Natural killer cell (primary cell): ENCODE measurements around the gene SV2C. TPM values are rescaled to one million over a fixed set of nuclear protein-coding genes. Genes with fewer than 3 reads are reported as not detected.

Source experiments
- ATAC-seq, 3 donors: fragments of 150-1000 bp in 2 of 3; fragments of 200-7000 bp in 1 of 3; cut with Tn5 transposase; 1 replicate in 1 of 3; 2 replicates in 2 of 3; pipeline ENCODE4 v1.10.0; 2021; ENCODE audit warnings: mild to moderate bottlenecking in 2 of 3, moderate library complexity in 2 of 3
- DNase-seq, 2 donors: peaks; one replicate each; pipeline versions ENCODE4 v3.0.0 to v3.0.0-alpha.2; 2013 to 2021; ENCODE audit warnings: mixed read lengths in 1 of 2
- H3K27ac ChIP-seq: one replicate; pipeline ENCODE4 v1.5.1; 2013; ENCODE audit warnings: mild to moderate bottlenecking, low read length
- H3K27me3 ChIP-seq: one replicate; pipeline ENCODE4 v1.6.1; 2013; ENCODE audit warnings: low read length; ENCODE audit not compliant: control insufficient read depth, insufficient read depth
- H3K36me3 ChIP-seq: one replicate; pipeline ENCODE4 v1.6.1; 2013; ENCODE audit warnings: low read length; ENCODE audit not compliant: control insufficient read depth, insufficient read depth
- H3K4me1 ChIP-seq: one replicate; pipeline ENCODE4 v1.6.1; 2013; ENCODE audit warnings: low read length; ENCODE audit not compliant: control insufficient read depth, insufficient read depth
- H3K4me3 ChIP-seq: one replicate; pipeline ENCODE4 v1.5.1; 2013; ENCODE audit warnings: low read length
- H3K9me3 ChIP-seq: one replicate; pipeline ENCODE4 v1.6.1; 2013; ENCODE audit warnings: low read length; ENCODE audit not compliant: control insufficient read depth, insufficient read depth
- H3K27ac Mint-ChIP-seq, 2 donors: one replicate each; pipeline ENCODE4 v1.8.0; 2022; ENCODE audit warnings: mild to moderate bottlenecking in 2 of 2, mixed read lengths in 2 of 2, moderate library complexity in 1 of 2
- H3K27me3 Mint-ChIP-seq, 2 donors: one replicate each; pipeline ENCODE4 v1.8.0; 2022; ENCODE audit warnings: low read depth in 2 of 2, mixed read lengths in 2 of 2
- H3K36me3 Mint-ChIP-seq: one replicate; pipeline ENCODE4 v1.8.0; 2022; ENCODE audit warnings: mixed read lengths
- H3K4me1 Mint-ChIP-seq, 2 donors: one replicate each; pipeline ENCODE4 v1.8.0; 2022; ENCODE audit warnings: mixed read lengths in 2 of 2
- H3K4me3 Mint-ChIP-seq: one replicate; pipeline ENCODE4 v1.8.0; 2022; ENCODE audit warnings: mild to moderate bottlenecking, moderate library complexity, mixed read lengths
- H3K9me3 Mint-ChIP-seq, 2 donors: one replicate each; pipeline ENCODE4 v1.8.0; 2022; ENCODE audit warnings: mixed read lengths in 2 of 2
- WGBS: methylation state at CpG from one replicate; pipeline ENCODE4 v1.1.7; 2013; ENCODE audit warnings: missing lambda C conversion rate; ENCODE audit not compliant: insufficient coverage; 5-methylcytosine and 5-hydroxymethylcytosine counted together
- intact Hi-C: fragments of 100-400 bp; cut with micrococcal nuclease; formaldehyde crosslinking; loops from one replicate; pipeline ENCODE4 v1.14.2; 2022
- total RNA-seq, 4 donors: library from RNA; stranded (reverse); fragments of 120-200 nt in 1 of 4; gene quantifications; one replicate each; pipeline versions ENCODE4 v1.2.3 to v1.2.4, GENCODE V29; 2013 to 2022
- TF ChIP-seq, protein P1 (sequence below): fragments of 200-600 bp; IDR thresholded peaks from one replicate; pipeline ENCODE4 v1.8.0; 2022; ENCODE audit warnings: antibody characterized with exemption

The SV2C gene
- total RNA-seq, 3 donors from 2014 or later (not counting 1 experiment from before 2014, with no cell fraction given) = not detected

DNA sequence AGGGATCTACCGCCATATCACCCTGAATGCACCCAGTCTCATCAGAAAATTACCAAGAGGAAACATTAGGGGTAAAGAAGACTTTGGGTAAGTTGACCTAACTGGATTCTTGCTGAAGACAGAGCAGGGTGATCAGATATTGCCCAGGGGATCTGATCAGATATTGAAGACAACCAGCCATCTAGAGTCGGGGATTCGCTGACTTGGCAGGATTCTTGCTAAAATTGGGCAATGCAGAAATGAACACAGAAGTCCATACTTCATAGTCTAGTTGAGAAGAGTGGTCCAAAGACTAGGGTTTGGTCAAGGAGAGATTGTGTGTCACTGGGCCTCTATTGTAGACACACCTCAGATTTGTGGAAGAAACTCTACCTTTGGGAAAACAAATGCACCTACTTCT, 107.2 kb downstream of the SV2C start:
- intact Hi-C loops = no loop called here
- DNase-seq (no peak), ATAC-seq (no peak)
- Histone ChIP-seq H3K27ac (no peak overlapping the region), H3K4me1 (no peaks in the 10 kb centered on the region), H3K9me3 (no peaks in the 10 kb centered on the region), H3K27me3 (no peaks in the 10 kb centered on the region), H3K36me3 (no peaks in the 10 kb centered on the region), H3K4me3 (no peak overlapping the region)
- no peaks in the 10 kb centered on the region for H3K36me3 Mint-ChIP-seq
- no peaks in the 10 kb centered on the region for H3K9me3 Mint-ChIP-seq
- TF ChIP-seq, protein P1, sequence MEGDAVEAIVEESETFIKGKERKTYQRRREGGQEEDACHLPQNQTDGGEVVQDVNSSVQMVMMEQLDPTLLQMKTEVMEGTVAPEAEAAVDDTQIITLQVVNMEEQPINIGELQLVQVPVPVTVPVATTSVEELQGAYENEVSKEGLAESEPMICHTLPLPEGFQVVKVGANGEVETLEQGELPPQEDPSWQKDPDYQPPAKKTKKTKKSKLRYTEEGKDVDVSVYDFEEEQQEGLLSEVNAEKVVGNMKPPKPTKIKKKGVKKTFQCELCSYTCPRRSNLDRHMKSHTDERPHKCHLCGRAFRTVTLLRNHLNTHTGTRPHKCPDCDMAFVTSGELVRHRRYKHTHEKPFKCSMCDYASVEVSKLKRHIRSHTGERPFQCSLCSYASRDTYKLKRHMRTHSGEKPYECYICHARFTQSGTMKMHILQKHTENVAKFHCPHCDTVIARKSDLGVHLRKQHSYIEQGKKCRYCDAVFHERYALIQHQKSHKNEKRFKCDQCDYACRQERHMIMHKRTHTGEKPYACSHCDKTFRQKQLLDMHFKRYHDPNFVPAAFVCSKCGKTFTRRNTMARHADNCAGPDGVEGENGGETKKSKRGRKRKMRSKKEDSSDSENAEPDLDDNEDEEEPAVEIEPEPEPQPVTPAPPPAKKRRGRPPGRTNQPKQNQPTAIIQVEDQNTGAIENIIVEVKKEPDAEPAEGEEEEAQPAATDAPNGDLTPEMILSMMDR = no peak
- H3K4me1 Mint-ChIP-seq = no peaks in the 10 kb centered on the region
- H3K4me3 Mint-ChIP-seq = no peak overlapping the region
- H3K27me3 Mint-ChIP-seq = peaks cover 6 to 16% of the 10 kb centered on the region in 2 donors
- 97% methylated on average over 2 of the region's 3 CpGs for WGBS
- no peak overlapping the region for H3K27ac Mint-ChIP-seq

DNA sequence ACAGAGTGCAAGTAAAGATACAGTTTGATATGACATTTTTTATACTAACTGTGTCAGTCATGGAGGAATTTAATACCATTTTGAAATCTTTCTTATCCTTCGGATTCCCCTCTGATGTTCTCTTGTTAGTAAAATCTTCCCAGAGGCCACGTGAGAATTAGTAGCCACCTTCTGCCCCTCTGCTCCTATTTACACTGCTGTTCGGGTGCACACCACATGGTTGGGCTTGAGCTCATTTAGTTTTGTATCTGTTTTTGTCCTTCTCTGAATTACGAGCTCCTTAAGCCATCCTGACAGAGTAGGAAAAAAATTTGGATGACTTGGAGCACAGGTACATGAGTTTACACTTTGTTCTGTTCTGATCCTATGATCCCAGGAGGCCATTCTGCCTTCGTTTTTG, 109.7 kb downstream of the SV2C start:
- no peak for DNase-seq
- Mint-ChIP-seq H3K4me3 (no peak overlapping the region), H3K4me1 (no peaks in the 10 kb centered on the region), H3K36me3 (no peaks in the 10 kb centered on the region), H3K9me3 (no peaks in the 10 kb centered on the region), H3K27ac (no peak overlapping the region), H3K27me3 (peaks cover 9 to 24% of the 10 kb centered on the region in 2 donors)
- TF ChIP-seq, protein P1 = no peak
- Histone ChIP-seq H3K27me3 (no peaks in the 10 kb centered on the region), H3K36me3 (no peaks in the 10 kb centered on the region), H3K4me3 (no peak overlapping the region), H3K27ac (no peak overlapping the region), H3K4me1 (no peaks in the 10 kb centered on the region), H3K9me3 (no peaks in the 10 kb centered on the region)
- intact Hi-C loops = no loop called here
- WGBS = 79% methylated on average over 4 of the region's 5 CpGs
- ATAC-seq = no peak

DNA sequence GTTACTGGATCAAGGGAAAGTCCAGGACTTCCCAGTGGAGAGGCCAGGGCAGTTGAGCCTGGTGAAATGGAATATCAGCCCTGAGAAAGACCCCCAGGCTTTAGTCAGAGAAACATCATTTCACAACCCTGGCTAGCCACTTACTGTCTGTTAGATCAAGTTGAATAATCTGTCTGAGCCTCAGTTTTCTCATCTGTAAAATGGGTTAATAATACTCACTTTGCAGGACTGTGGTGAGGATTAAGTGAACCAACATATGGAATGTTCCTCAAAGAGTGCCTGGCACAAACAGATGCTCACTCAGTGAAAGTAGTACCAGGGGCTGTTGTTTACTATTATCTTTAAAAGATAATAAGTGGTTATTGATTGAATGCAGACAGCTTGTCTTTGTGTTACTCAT, 110.5 kb downstream of the SV2C start:
- TF ChIP-seq, protein P1 = no peak
- Histone ChIP-seq H3K4me1 (no peaks in the 10 kb centered on the region), H3K9me3 (no peaks in the 10 kb centered on the region), H3K36me3 (no peaks in the 10 kb centered on the region), H3K4me3 (no peak overlapping the region), H3K27ac (no peak overlapping the region), H3K27me3 (no peaks in the 10 kb centered on the region)
- DNase-seq (no peak), ATAC-seq (no peak)
- Mint-ChIP-seq H3K27me3 (peaks cover 13 to 24% of the 10 kb centered on the region in 2 donors), H3K4me3 (no peak overlapping the region), H3K4me1 (no peaks in the 10 kb centered on the region), H3K36me3 (no peaks in the 10 kb centered on the region), H3K9me3 (no peaks in the 10 kb centered on the region), H3K27ac (no peak overlapping the region)
- intact Hi-C loops = no loop called here

DNA sequence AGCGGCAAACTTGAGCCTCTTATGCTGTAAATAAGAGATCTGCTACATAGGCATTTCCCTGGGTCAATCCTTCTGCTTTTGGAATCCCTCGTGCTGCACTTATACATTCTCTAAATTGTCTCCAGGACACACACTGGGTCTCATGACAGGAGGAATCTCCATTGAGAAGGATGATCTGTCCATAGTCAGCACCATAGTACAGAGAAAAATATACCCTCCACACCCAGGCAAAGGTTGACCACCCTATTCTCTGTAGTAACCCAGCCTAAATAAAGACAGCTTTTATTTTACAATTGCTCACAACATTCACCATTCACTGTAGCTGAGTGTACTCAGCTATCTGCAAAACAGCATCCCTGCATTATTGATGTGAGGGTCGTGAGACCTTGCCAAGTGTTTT, 111.2 kb downstream of the SV2C start:
- ATAC-seq (no peak), DNase-seq (no peak)
- H3K36me3 ChIP-seq = no peaks in the 10 kb centered on the region
- Mint-ChIP-seq H3K9me3 (no peaks in the 10 kb centered on the region), H3K27me3 (peaks cover 13 to 24% of the 10 kb centered on the region in 2 donors), H3K4me3 (no peak overlapping the region), H3K27ac (no peak overlapping the region), H3K36me3 (no peaks in the 10 kb centered on the region), H3K4me1 (peaks cover 0 to 3% of the 10 kb centered on the region in 2 donors)
- H3K4me1 ChIP-seq = no peaks in the 10 kb centered on the region
- no peak overlapping the region for H3K4me3 ChIP-seq
- TF ChIP-seq, protein P1 = no peak
- intact Hi-C loops = no loop called here
- no peak overlapping the region for H3K27ac ChIP-seq
- no peaks in the 10 kb centered on the region for H3K27me3 ChIP-seq
- no peaks in the 10 kb centered on the region for H3K9me3 ChIP-seq
- WGBS = 100% methylated on average over 2 of the region's 3 CpGs
